ENCODE results near the gene SHB.

SHB gene

GRCh38 chr9:37986001-37986400, 83.0 kb downstream of the SHB start:
- no peak for TF ChIP-seq JUND (IDR thresholded peaks at IDR 0.05; ENCODE audit: low read depth)
- in situ Hi-C loops (cut with HindIII; ENCODE audit: low pct_unique_long_range_greater_than_20kb, low sequenced_read_pairs) = no loop called here
- DNase-seq (ENCODE audit: low read depth in 1 of 2, low spot score in 1 of 2) = no peak

GRCh38 chr9:37984672-37985611, 84.1 kb downstream of the SHB start:
- peak in 1 of 2 experiments; percentile 28 for DNase-seq (ENCODE audit: low read depth in 1 of 2, low spot score in 1 of 2)
- TF ChIP-seq JUND (IDR thresholded peaks at IDR 0.05; ENCODE audit: low read depth) = no peak

GRCh38 chr9:37984278-37984671, 84.8 kb downstream of the SHB start:
- TF ChIP-seq JUND (IDR thresholded peaks at IDR 0.05; ENCODE audit: low read depth) = no peak
- in situ Hi-C loops (cut with HindIII; ENCODE audit: low pct_unique_long_range_greater_than_20kb, low sequenced_read_pairs) = no loop called here
- no peak for DNase-seq (ENCODE audit: low read depth in 1 of 2, low spot score in 1 of 2)

More at GRCh38 chr9:37984672-37985611, 84.1 kb downstream of the SHB start:
- in situ Hi-C loops (cut with HindIII; ENCODE audit: low pct_unique_long_range_greater_than_20kb, low sequenced_read_pairs) = no loop called here

GRCh38 chr9:37983381-37984067, 85.5 kb downstream of the SHB start:
- in situ Hi-C loops (cut with HindIII; ENCODE audit: low pct_unique_long_range_greater_than_20kb, low sequenced_read_pairs) = no loop called here
- TF ChIP-seq JUND (IDR thresholded peaks at IDR 0.05; ENCODE audit: low read depth) = no peak
- no peak for DNase-seq (ENCODE audit: low read depth in 1 of 2, low spot score in 1 of 2)

GRCh38 chr9:37979844-37980243, 89.2 kb downstream of the SHB start:
- DNase-seq (ENCODE audit: low read depth in 1 of 2, low spot score in 1 of 2) = no peak
- in situ Hi-C loops (cut with HindIII; ENCODE audit: low pct_unique_long_range_greater_than_20kb, low sequenced_read_pairs) = no loop called here

GRCh38 chr9:37978983-37979382, 90.0 kb downstream of the SHB start:
- TF ChIP-seq JUND (IDR thresholded peaks at IDR 0.05; ENCODE audit: low read depth) = no peak
- DNase-seq (ENCODE audit: low read depth in 1 of 2, low spot score in 1 of 2) = no peak
- in situ Hi-C loops (cut with HindIII; ENCODE audit: low pct_unique_long_range_greater_than_20kb, low sequenced_read_pairs) = no loop called here

More at GRCh38 chr9:37979844-37980243, 89.2 kb downstream of the SHB start:
- TF ChIP-seq JUND (IDR thresholded peaks at IDR 0.05; ENCODE audit: low read depth) = no peak

- TF ChIP-seq JUND (IDR thresholded peaks at IDR 0.05; ENCODE audit: low read depth) = no peak
- no peak for DNase-seq (ENCODE audit: low read depth in 1 of 2, low spot score in 1 of 2)
- in situ Hi-C loops (cut with HindIII; ENCODE audit: low pct_unique_long_range_greater_than_20kb, low sequenced_read_pairs) = no loop called here
Measured at GRCh38 chr9:37978481-37978864, 90.6 kb downstream of the SHB start.

GRCh38 chr9:37977851-37978480, 91.1 kb downstream of the SHB start:
- no peak for DNase-seq (ENCODE audit: low read depth in 1 of 2, low spot score in 1 of 2)
- in situ Hi-C loops (cut with HindIII; ENCODE audit: low pct_unique_long_range_greater_than_20kb, low sequenced_read_pairs) = no loop called here
- no peak for TF ChIP-seq JUND (IDR thresholded peaks at IDR 0.05; ENCODE audit: low read depth)

- no peak for TF ChIP-seq JUND (IDR thresholded peaks at IDR 0.05; ENCODE audit: low read depth)
- no peak for DNase-seq (ENCODE audit: low read depth in 1 of 2, low spot score in 1 of 2)
- in situ Hi-C loops (cut with HindIII; ENCODE audit: low pct_unique_long_range_greater_than_20kb, low sequenced_read_pairs) = no loop called here
Measured at GRCh38 chr9:37976714-37977477, 92.1 kb downstream of the SHB start.

- in situ Hi-C loops (cut with HindIII; ENCODE audit: low pct_unique_long_range_greater_than_20kb, low sequenced_read_pairs) = no loop called here
- no peak for DNase-seq (ENCODE audit: low read depth in 1 of 2, low spot score in 1 of 2)
- no peak for TF ChIP-seq JUND (IDR thresholded peaks at IDR 0.05; ENCODE audit: low read depth)
Measured at GRCh38 chr9:37975639-37976038, 93.4 kb downstream of the SHB start.

GRCh38 chr9:37974506-37975173, 94.4 kb downstream of the SHB start:
- in situ Hi-C loops (cut with HindIII; ENCODE audit: low pct_unique_long_range_greater_than_20kb, low sequenced_read_pairs) = no loop called here
- no peak for DNase-seq (ENCODE audit: low read depth in 1 of 2, low spot score in 1 of 2)
- no peak for TF ChIP-seq JUND (IDR thresholded peaks at IDR 0.05; ENCODE audit: low read depth)
